ENCODE data around the gene NEO1. TPM values are rescaled to one million over a fixed set of nuclear protein-coding genes. Genes with fewer than 3 reads are reported as not detected.

Gene NEO1
- polyA plus RNA-seq, 1 donor from 2014 or later: 57.0 TPM

DNA sequence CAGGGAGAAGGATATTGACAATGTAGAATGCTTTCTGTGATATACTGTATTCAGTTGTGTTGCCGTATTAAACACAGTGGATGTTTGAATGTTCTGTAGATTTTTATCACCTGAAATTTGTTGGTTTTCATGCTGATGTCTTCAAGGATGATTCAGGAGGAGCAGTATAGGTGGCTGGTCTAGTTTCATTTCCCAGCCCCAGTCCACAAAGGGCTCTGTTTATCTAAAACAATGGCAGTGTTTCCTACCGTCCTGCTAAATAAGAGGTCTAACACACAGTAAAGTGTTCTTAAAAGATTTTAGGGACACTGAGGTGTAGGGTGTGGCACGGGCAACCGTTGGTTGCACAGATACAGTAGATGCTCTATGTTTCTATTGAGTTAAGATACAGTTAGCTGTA lies 26.0 kb downstream of the NEO1 start:
- no peak overlapping the region for H3K4me3 ChIP-seq (ENCODE audit: low read length)
- no peak for TF ChIP-seq SMC3 (conservative IDR thresholded peaks at IDR 0.05; ENCODE audit: poor library complexity)
- no peak for TF ChIP-seq TAF1 (IDR thresholded peaks at IDR 0.05; ENCODE audit: low read depth)
- TF ChIP-seq RAD21 (conservative IDR thresholded peaks at IDR 0.05): no peak
- TF ChIP-seq, protein P1, sequence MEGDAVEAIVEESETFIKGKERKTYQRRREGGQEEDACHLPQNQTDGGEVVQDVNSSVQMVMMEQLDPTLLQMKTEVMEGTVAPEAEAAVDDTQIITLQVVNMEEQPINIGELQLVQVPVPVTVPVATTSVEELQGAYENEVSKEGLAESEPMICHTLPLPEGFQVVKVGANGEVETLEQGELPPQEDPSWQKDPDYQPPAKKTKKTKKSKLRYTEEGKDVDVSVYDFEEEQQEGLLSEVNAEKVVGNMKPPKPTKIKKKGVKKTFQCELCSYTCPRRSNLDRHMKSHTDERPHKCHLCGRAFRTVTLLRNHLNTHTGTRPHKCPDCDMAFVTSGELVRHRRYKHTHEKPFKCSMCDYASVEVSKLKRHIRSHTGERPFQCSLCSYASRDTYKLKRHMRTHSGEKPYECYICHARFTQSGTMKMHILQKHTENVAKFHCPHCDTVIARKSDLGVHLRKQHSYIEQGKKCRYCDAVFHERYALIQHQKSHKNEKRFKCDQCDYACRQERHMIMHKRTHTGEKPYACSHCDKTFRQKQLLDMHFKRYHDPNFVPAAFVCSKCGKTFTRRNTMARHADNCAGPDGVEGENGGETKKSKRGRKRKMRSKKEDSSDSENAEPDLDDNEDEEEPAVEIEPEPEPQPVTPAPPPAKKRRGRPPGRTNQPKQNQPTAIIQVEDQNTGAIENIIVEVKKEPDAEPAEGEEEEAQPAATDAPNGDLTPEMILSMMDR (IDR thresholded peaks at IDR 0.05; ENCODE audit: poor library complexity, severe bottlenecking): no peak
- H4K20me1 ChIP-seq (ENCODE audit: insufficient read depth): no peaks in the 10 kb centered on the region
- H3K79me2 ChIP-seq (replicated peaks; ENCODE audit: insufficient read depth, low read length): peaks cover 50% of the 10 kb centered on the region
- H3F3A ChIP-seq (ENCODE audit: insufficient read depth, low read length, poor library complexity, severe bottlenecking): no peaks in the 10 kb centered on the region
- no peak overlapping the region for H2AFZ ChIP-seq (ENCODE audit: low read depth, low read length)
- no peaks in the 10 kb centered on the region for H3K9me3 ChIP-seq (ENCODE audit: low read length)
- no peak overlapping the region for H3K4me2 ChIP-seq (ENCODE audit: low read length)
- no peak overlapping the region for H3K9ac ChIP-seq (ENCODE audit: low read length)
- no peaks in the 10 kb centered on the region for H3K27me3 ChIP-seq (ENCODE audit: insufficient read depth, low read depth, low read length)
- no peaks in the 10 kb centered on the region for H3K36me3 ChIP-seq (ENCODE audit: insufficient read depth, low read length)
- H3K9me2 ChIP-seq (ENCODE audit: insufficient read depth, low read length): no peaks in the 10 kb centered on the region
- no peak overlapping the region for H3K27ac ChIP-seq (ENCODE audit: low read length)

- Histone ChIP-seq H3F3A (ENCODE audit: insufficient read depth, low read length, poor library complexity, severe bottlenecking) (no peaks in the 10 kb centered on the region), H2AFZ (ENCODE audit: low read depth, low read length) (no peak overlapping the region), H3K9me2 (ENCODE audit: insufficient read depth, low read length) (no peaks in the 10 kb centered on the region), H3K9ac (ENCODE audit: low read length) (no peak overlapping the region), H3K79me2 (replicated peaks; ENCODE audit: insufficient read depth, low read length) (peaks cover 46% of the 10 kb centered on the region), H4K20me1 (ENCODE audit: insufficient read depth) (no peaks in the 10 kb centered on the region), H3K27ac (ENCODE audit: low read length) (no peak overlapping the region), H3K4me3 (ENCODE audit: low read length) (no peak overlapping the region), H3K27me3 (ENCODE audit: insufficient read depth, low read depth, low read length) (no peaks in the 10 kb centered on the region), H3K36me3 (ENCODE audit: insufficient read depth, low read length) (no peaks in the 10 kb centered on the region), H3K9me3 (ENCODE audit: low read length) (no peaks in the 10 kb centered on the region), H3K4me2 (ENCODE audit: low read length) (no peak overlapping the region)
- TF ChIP-seq POLR2AphosphoS5 (IDR thresholded peaks at IDR 0.05) (no peak), RAD21 (conservative IDR thresholded peaks at IDR 0.05) (no peak), MXI1 (conservative IDR thresholded peaks at IDR 0.05; ENCODE audit: poor library complexity, severe bottlenecking) (no peak)
These were observed 26.5 kb downstream of the NEO1 start for GRCh38 chr15:73078722-73079121.

DNA sequence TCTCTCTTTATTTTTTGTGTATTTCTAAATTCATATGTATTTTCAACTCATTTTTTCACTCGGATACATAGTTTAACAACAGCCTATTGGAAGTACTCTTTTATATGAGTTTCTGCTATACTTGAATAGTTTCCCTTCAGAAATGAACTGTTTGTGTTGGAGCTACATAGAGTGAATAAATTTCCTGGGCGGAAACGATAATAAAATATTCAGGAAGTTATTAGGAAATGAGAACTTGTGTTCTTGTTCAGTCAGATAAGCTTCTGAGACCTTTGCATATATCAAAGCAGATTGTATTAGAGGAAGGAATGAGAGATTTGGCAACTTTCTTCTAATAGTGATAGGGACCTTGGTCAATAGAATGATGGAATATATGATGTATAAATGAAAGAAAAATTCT lies 27.3 kb downstream of the NEO1 start:
- Histone ChIP-seq H3K4me2 (ENCODE audit: low read length) (no peak overlapping the region), H3K9ac (ENCODE audit: low read length) (no peak overlapping the region), H3K9me2 (ENCODE audit: insufficient read depth, low read length) (no peaks in the 10 kb centered on the region), H3K4me3 (ENCODE audit: low read length) (no peak overlapping the region), H3K36me3 (ENCODE audit: insufficient read depth, low read length) (no peaks in the 10 kb centered on the region), H4K20me1 (ENCODE audit: insufficient read depth) (no peaks in the 10 kb centered on the region), H3K27me3 (ENCODE audit: insufficient read depth, low read depth, low read length) (no peaks in the 10 kb centered on the region), H3K79me2 (replicated peaks; ENCODE audit: insufficient read depth, low read length) (peaks cover 44% of the 10 kb centered on the region), H2AFZ (ENCODE audit: low read depth, low read length) (no peak overlapping the region), H3K9me3 (ENCODE audit: low read length) (no peaks in the 10 kb centered on the region), H3K27ac (ENCODE audit: low read length) (no peak overlapping the region), H3F3A (ENCODE audit: insufficient read depth, low read length, poor library complexity, severe bottlenecking) (no peaks in the 10 kb centered on the region)
- TF ChIP-seq REST (IDR thresholded peaks at IDR 0.05; ENCODE audit: borderline replicate concordance) (no peak), EP300 (conservative IDR thresholded peaks at IDR 0.05; ENCODE audit: poor library complexity, severe bottlenecking) (no peak), EZH2 (IDR thresholded peaks at IDR 0.05; ENCODE audit: borderline replicate concordance, insufficient read depth, low read length, poor library complexity, severe bottlenecking) (no peak), MXI1 (conservative IDR thresholded peaks at IDR 0.05; ENCODE audit: poor library complexity, severe bottlenecking) (no peak), POLR2AphosphoS5 (IDR thresholded peaks at IDR 0.05) (no peak)
- TF ChIP-seq, protein P1 (IDR thresholded peaks at IDR 0.05; ENCODE audit: poor library complexity, severe bottlenecking): no peak

Data from neural cell (in vitro differentiated cells).